ENCODE measurements around the gene ACTL8. TPM values are rescaled to one million over a fixed set of nuclear protein-coding genes. Genes with fewer than 3 reads are reported as not detected.
"Not testable (repeated sequence)": the region's sequence is repeated elsewhere in the genome, so short reads cannot be mapped to it uniquely, and the experiment has no call there.

Gene ACTL8
- total RNA-seq, 1 donor from 2014 or later: not detected

GRCh38 chr1:17735348-17735747 is 19.8 kb upstream of the ACTL8 start:
- no peak for DNase-seq (ENCODE audit: low read depth, low spot score)

- no peak for DNase-seq (ENCODE audit: low read depth, low spot score)
Measured at GRCh38 chr1:17735793-17736192, 19.3 kb upstream of the ACTL8 start.

- DNase-seq (ENCODE audit: low read depth, low spot score): no peak
Measured at GRCh38 chr1:17736625-17737024, 18.5 kb upstream of the ACTL8 start.

GRCh38 chr1:17739050-17739449 is 16.1 kb upstream of the ACTL8 start:
- no peak for DNase-seq (ENCODE audit: low read depth, low spot score)

- no peak for DNase-seq (ENCODE audit: low read depth, low spot score)
Measured at GRCh38 chr1:17741052-17741451, 14.1 kb upstream of the ACTL8 start.

- DNase-seq (ENCODE audit: low read depth, low spot score): no peak
Measured at GRCh38 chr1:17742583-17742982, 12.6 kb upstream of the ACTL8 start.

GRCh38 chr1:17743008-17743647 is 12.0 kb upstream of the ACTL8 start:
- no peak for DNase-seq (ENCODE audit: low read depth, low spot score)

- no peak for DNase-seq (ENCODE audit: low read depth, low spot score)
Measured at GRCh38 chr1:17743925-17744324, 11.2 kb upstream of the ACTL8 start.

GRCh38 chr1:17744666-17745478 is 10.3 kb upstream of the ACTL8 start:
- no peak for DNase-seq (ENCODE audit: low read depth, low spot score)

GRCh38 chr1:17745479-17745955 is 9.6 kb upstream of the ACTL8 start:
- DNase-seq (ENCODE audit: low read depth, low spot score): no peak

- not testable (repeated sequence) for DNase-seq (ENCODE audit: low read depth, low spot score)
Measured at GRCh38 chr1:17746281-17746680, 8.9 kb upstream of the ACTL8 start.

- no peak for DNase-seq (ENCODE audit: low read depth, low spot score)
Measured at GRCh38 chr1:17746920-17747319, 8.2 kb upstream of the ACTL8 start.

- DNase-seq (ENCODE audit: low read depth, low spot score): no peak
Measured at GRCh38 chr1:17750333-17750732, 4.8 kb upstream of the ACTL8 start.

- DNase-seq (ENCODE audit: low read depth, low spot score): no peak
Measured at GRCh38 chr1:17752356-17752755, 2.8 kb upstream of the ACTL8 start.

- no peak for DNase-seq (ENCODE audit: low read depth, low spot score)
Measured at GRCh38 chr1:17757426-17757825, 2.3 kb downstream of the ACTL8 start.

- no peak for DNase-seq (ENCODE audit: low read depth, low spot score)
Measured at GRCh38 chr1:17759114-17759513, 4.0 kb downstream of the ACTL8 start.

- no peak for DNase-seq (ENCODE audit: low read depth, low spot score)
Measured at GRCh38 chr1:17762313-17762712, 7.2 kb downstream of the ACTL8 start.

- DNase-seq (ENCODE audit: low read depth, low spot score): no peak
Measured at GRCh38 chr1:17763417-17763816, 8.3 kb downstream of the ACTL8 start.

GRCh38 chr1:17763995-17764394 is 8.9 kb downstream of the ACTL8 start:
- no peak for DNase-seq (ENCODE audit: low read depth, low spot score)

- DNase-seq (ENCODE audit: low read depth, low spot score): no peak
Measured at GRCh38 chr1:17764591-17764990, 9.5 kb downstream of the ACTL8 start.

GRCh38 chr1:17765444-17766411 is 10.6 kb downstream of the ACTL8 start:
- DNase-seq (ENCODE audit: low read depth, low spot score): no peak
